Fibroblast of skin of left quadriceps (primary cell): ENCODE results near the gene SCN1B.

Experiments
- DNase-seq, 2 experiments: peaks; one replicate each; pipeline ENCODE4 v3.0.0-alpha.2; 2013; ENCODE audit warnings: low read depth in 2 of 2

The SCN1B gene

DNA sequence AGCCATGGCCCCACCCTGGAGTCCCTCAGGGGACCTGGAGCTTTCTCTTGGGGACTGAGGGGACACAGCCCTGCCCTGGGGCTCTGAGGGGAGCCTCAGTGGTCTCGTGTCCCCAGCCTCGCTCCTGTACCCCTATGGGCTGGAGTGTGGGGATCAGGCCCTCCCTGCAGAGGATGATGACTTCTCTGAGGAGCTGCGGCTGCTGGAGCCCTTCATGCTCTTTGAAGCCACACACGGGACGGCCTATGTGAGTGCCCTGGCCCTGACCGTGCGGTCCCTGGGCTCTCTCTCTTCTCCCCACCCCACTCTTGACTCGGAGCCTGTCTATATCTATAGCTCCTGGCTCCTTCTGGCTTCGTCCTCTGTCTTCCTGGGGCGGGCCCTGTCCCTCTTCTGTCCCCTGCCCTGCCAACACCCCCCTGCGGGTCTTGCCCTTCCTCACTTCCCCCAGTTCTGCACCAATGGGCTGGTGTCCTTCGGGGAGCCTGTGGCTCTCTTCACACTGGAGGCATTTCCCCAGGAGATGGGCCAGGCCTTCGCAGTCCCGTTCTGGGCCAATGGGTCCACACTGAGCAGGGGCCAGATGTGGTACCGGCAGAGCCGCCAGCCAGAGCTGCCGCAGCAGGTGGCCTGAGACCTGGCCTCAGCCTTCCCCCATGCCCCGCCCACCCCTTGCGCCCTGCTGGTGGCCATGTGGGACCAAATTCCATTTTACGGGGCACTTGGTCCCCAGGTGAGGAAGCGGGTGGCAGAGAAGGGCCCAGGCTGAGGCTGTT is 44.3 kb downstream of the SCN1B start:
- DNase-seq, result no peak

DNA sequence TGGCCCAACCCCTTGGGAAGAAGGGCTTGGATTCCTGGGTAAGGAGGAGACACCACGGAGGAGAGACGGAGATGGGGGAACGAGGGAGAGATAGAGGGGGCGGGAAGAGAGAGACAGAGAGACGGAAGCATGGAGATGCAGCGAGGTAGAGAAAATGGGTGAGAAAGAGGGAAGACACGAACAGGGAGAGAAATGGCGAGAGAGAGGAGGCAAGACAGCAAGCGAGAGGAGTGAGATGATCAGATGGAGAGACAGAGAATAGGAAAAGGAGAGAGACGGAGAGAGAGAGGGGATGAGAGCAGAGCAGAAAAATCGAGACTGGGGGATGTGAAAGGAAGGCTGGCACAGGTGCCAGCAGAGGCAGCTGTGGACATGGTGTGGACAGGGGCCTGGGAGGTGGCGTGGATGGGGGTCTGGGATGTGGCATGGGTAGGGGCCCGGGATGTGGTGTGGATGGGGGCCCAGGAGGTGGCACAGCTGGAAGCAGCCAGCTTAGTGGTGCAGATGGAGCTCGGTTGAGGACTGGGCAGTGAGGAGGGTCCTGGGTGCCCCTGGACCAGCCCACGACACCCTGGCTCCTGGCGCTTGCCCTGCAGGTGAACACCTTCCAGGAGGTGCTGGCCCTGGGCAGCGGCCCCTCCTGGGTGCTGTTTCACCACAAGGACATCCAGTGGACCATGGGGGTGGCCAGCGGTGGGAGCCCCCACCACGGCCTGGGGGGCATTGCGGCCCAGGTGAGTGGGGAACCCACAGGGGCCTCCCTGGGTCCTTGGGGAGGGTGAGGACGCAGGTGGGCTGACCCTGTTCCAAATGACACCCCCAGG is 45.1 kb downstream of the SCN1B start:
- DNase-seq, result no peak

DNA sequence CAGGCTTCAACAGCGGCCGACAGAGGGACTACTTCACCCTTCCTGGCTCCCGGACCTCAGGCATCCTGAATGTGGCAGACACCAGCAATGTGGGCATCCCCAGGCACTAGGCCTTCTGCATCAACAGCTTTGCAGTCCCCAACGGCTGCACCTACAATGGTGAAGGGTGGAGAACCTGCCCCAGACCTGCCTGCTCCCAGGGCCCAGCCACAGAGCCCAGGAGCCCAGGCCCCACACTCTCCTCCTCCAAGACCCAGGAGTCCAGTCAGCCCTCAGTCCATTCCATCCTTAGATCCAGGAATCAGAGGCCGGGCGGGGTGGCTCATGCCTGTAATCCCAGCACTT is 45.7 kb downstream of the SCN1B start:
- no peak for DNase-seq

DNA sequence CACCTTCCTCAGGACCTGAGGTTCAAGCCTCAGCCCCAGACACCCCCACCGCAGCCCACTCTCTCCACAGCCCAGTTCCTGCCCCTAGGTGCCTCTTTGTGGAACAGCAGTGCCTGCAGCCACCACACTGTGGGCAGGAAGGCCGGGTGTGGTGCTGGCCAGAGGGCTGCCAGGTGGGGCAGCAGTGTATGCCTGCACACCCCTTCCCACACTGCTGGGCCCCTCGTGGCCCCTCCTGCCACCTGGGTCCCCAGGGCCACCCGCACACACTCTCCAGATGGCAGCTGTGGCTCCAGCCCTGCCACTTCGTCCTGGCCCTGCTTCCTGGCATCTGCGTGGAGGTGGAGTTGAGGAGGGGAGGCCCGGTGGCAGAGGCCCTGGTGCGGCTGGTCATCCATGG is 46.4 kb downstream of the SCN1B start:
- no peak for DNase-seq

- DNase-seq, result no peak
These were observed 47.3 kb downstream of the SCN1B start for GRCh38 chr19:35077411-35078223.

- DNase-seq, result no peak
These were observed 49.6 kb downstream of the SCN1B start for GRCh38 chr19:35079826-35080225.

DNA sequence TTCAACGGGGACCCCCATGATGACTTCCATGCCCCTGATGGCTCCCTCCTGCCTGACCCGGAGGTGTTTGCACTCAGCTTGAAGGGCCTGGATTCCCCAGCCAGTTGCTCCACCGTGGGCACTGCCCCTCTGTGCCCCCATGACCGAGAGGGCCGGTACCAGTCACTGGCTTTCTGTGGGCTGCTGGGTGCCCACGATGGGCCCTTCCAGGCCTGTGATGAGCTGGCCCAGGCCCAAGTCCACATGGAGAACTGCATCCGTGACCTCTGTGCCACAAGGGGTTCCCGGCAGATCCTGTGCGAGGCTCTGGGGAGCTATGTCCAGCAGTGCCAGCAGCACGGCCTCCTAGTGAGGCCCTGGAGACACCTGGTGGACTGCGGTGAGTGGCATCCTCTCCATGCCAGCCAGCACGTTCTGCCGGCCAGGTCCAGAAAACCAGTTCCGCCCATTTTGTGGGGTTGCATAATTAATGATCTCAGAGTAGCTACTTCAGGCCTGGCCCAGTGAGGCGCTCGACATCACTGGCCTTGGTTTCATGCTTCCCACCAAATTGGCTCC is 50.4 kb downstream of the SCN1B start:
- no peak for DNase-seq

- DNase-seq, result no peak
These were observed 50.9 kb downstream of the SCN1B start for GRCh38 chr19:35081201-35081600.

GRCh38 chr19:35083691-35084508 is 53.6 kb downstream of the SCN1B start:
- DNase-seq, result no peak

- no peak for DNase-seq
These were observed 54.2 kb downstream of the SCN1B start for GRCh38 chr19:35084509-35084762.

GRCh38 chr19:35085947-35086346 is 55.7 kb downstream of the SCN1B start:
- no peak for DNase-seq

DNA sequence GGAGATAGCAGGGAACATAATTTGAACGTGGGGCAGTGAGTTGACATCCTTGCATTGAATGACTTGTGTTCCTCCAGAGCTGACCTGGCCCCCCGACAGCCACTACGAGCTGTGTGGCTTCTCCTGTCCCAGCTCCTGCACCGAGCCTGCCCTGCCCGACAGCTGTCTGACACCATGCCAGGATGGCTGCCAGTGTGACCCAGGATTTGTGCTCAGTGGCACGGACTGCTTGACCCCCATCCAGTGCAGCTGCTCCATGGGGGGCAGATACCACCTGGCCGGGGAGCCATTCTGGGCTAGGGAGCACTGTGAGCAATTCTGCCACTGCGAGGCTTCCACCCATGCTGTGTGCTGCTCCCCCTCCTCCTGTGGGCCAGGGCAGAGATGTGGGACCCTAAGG is 56.2 kb downstream of the SCN1B start:
- DNase-seq, result no peak

GRCh38 chr19:35087393-35087792 is 57.1 kb downstream of the SCN1B start:
- no peak for DNase-seq

- DNase-seq, result peak; percentile 67 to 69
These were observed 58.1 kb downstream of the SCN1B start for GRCh38 chr19:35088131-35088913.

DNA sequence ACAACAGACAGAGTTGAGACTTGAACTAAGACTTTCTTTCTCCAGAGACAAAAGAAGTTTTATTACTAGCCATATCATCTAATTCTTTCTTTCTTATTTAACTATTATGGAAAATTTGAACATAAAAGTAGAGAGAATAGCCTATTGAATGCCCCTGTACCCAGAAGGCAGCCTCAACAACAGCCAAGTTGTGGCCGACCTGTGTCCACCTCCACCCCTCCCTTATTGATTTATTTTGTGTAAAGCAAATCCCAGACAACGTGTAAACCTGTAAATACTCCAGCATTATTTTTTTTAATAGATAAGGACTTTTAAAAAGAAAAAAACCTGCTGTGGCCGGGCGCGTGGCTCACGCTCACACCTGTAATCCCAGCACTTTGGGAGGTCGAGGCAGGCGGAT is 59.3 kb downstream of the SCN1B start:
- DNase-seq, result no peak
